Measurements from ENCODE around the gene PHF21A.

- TF ChIP-seq, protein P1, sequence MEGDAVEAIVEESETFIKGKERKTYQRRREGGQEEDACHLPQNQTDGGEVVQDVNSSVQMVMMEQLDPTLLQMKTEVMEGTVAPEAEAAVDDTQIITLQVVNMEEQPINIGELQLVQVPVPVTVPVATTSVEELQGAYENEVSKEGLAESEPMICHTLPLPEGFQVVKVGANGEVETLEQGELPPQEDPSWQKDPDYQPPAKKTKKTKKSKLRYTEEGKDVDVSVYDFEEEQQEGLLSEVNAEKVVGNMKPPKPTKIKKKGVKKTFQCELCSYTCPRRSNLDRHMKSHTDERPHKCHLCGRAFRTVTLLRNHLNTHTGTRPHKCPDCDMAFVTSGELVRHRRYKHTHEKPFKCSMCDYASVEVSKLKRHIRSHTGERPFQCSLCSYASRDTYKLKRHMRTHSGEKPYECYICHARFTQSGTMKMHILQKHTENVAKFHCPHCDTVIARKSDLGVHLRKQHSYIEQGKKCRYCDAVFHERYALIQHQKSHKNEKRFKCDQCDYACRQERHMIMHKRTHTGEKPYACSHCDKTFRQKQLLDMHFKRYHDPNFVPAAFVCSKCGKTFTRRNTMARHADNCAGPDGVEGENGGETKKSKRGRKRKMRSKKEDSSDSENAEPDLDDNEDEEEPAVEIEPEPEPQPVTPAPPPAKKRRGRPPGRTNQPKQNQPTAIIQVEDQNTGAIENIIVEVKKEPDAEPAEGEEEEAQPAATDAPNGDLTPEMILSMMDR (IDR thresholded peaks at IDR 0.05): no peak
- TF ChIP-seq POLR2A (IDR thresholded peaks at IDR 0.05): no peak
Measured at GRCh38 chr11:45901626-45902025, 219.6 kb downstream of the PHF21A start.
